Effector CD4-positive, alpha-beta T cell (primary cell): ENCODE measurements around the gene SUCLG1.
A peak's percentile ranks its signal among the peaks of the same experiment; 100 is the strongest.

Experiments used
- DNase-seq: peaks from one replicate; pipeline ENCODE4 v3.0.0-alpha.2; 2020

The SUCLG1 gene

DNA sequence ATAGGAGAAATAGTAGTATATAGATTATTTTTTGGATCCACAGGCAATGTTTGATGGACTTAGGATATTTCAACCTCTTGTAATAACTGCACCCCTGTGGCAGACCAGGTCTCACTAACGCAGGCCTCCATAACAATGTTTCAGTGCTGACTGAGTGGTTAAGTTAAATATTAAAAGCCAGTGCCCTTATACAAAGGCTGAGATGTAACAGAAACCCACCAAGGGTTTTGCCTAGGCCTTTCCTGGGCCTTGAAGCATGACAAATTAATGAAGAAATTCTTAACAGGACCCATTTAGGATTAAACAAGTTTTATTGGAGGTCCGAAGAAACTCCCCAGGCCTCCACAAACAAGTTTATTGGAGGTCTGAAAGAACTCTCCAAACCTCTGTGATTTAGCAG is 1.6 kb upstream of the SUCLG1 start:
- DNase-seq = no peak

DNA sequence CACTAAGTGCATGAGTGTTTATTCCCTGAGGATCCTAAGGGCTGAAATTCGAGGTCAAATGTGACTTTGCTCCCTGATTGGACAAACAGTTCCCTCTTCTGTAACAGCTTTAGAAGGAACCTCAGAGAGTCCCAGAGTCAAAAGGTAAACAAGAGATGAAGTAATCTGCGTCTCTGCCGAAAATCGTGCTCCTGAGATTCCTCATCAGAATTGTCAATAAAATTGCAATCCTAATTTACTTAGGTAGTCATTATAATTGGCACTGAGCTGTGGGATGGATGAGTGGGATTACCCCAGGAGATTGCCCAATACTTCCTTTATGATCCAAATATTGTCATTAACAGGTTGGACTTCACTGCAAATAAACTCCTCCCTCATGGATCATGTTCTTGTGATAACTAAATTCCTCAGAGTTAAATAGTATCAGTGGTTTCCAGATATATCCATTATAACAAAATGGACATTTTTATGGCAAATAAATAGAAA is 907 bp upstream of the SUCLG1 start:
- DNase-seq = no peak

DNA sequence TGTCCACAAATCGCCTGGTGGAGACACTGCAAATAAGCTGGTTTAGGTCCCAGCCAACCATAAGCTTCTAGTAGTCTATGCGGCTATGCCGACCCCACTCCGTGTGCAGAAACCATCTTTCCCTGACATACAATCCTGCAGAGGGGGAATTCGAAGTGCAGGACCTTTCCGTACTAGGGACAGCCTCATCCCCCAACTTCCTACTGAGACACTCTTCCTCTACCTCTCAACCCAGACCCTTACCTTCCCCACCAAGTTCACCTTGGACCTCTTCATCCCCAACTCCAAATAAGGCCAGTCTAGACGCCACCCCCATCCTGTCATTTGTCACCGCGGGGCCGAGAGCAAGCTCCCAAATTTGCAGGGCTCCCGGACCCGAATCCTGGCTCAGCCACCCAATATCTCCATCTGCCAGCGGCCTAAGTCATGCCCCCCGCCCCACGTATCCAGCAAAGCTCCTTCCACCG is 496 bp downstream of the SUCLG1 start:
- peak; percentile 4 for DNase-seq

DNA sequence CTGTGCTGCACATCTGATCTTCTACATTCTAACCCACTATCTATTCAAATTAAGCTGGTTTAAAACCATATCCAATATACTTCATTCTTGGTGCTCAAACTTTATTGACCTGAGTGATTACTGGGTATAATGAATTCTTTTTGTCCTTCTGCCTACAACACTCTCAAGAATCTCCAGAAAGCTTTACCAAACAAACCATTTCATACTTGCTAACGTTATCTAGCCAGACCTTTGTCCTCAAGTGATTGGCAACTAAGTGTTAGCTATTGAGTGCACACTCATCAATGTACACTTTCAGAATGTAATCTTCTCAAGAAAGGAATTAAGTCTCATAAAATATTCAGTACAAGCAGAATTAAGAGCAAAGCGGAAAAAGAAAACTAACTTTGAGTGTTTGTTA is 1.4 kb downstream of the SUCLG1 start:
- DNase-seq = no peak

DNA sequence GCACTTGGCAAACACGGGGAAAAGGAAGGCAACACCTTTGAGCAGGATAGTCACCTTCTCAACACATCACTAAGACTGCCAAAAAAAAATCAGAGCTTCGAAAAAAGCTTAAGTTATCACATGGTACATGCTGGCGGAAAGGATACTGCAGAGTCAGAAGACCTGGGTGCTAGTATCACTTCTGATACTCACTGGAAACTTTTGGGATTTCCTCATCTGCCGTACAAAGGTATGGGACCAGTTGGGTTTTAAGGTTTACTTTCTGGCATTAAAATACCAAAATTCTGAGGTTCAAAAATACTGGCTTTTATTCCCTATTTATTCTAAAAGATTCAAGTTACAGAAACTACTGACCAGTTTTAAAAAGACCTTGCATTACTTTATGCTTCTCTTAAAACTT is 2.9 kb downstream of the SUCLG1 start:
- DNase-seq = no peak

- DNase-seq = no peak
Observed at GRCh38 chr2:84454581-84454980, 4.5 kb downstream of the SUCLG1 start.

DNA sequence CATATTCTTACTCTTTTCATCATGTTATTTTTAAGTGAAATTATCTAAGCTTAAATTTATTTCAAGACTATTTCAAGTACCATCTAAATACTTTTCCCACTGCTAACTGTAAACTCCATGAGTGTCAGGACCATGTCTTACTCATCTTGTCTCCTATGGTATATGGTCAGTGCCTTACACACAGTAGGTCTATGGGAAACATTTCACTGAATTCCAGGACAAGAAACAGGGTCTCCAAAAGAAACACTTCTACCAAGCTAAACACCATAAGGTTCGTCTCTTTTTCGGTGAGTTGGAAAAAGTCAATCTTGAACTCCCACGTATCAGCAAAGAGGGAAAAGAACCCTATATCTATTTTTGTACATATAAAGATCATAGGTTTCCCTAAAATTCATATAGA is 6.5 kb downstream of the SUCLG1 start:
- no peak for DNase-seq

GRCh38 chr2:84451579-84451978 is 7.5 kb downstream of the SUCLG1 start:
- no peak for DNase-seq

DNA sequence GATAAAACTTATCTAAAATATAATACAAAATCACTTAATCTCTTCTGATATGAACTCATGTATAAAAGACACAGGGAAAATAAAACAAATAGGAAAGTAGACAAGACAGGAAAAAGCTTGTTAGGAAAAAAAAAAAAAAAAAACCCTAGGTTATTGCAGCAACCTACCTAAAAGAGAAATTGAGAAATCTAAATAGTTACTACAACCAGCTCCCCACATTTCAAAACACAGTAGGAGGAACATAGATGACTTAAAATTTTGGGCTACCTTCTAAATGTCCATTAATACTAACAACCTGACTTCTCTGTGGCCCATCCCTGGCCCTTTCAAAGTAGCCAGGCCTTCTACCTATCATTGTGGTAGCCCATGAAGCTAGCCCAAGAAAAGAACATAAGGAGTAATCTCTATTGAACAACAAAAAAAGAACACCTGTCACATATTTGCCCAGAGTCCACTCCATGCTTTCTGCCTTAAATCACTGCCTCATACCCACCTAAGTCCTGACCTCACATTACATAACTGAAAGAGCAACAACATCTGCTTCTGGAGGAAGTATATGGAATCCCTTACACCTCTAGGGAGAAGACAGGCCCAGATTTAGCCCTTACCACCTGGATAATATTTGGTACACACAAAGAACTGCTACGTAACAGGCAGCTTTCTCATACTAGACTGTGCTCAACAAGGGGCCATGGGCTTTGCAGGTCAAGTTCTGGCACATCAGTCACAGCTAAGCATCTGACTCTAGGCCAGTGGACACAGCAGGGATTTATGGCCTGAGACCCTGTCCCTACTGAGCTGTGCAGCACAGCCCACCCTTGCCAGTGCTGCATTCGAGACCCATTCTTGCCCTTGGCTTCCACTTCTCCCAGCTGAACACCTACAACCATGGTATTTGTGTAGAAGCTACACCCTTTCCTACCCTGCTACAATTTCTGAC is 8.5 kb downstream of the SUCLG1 start:
- no peak for DNase-seq

DNA sequence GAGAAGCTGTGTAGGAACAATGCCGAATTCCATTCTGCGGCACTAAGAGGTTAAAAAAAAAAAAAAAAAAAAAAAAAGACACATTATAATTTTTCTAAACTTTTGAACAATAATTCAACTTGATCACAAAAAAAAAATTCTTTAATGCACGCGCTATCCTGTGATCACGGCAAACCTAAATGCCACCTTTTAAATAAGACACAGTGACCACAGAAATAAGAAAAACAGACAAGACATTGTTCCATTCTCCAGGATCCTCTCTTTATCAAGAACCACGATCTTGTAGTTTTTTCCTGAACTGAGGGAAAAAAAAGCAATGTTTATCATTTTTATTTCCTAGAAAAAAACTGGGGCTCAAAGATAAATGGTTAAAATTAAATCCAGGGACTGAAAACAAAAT is 9.4 kb downstream of the SUCLG1 start:
- no peak for DNase-seq

DNA sequence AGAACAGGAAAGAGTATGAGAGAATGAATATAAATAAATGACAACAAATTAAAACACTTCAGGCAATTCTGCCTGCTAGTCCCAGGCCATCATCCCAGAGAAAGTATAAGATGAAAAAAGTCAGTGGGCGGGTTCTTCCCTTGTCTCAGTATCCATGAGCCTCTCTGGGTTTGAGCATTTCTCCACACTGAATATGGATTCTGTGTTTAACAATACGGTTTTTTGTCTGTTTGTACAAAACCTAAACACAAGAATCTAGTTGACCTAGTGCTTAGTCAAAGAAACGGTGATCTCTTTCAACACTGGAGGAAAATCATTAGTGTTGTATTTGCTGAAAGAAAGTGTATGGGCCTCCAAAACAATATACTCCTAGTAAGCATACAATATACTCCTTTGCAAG is 10.0 kb downstream of the SUCLG1 start:
- no peak for DNase-seq

GRCh38 chr2:84443477-84443876 is 15.6 kb downstream of the SUCLG1 start:
- DNase-seq = no peak

DNA sequence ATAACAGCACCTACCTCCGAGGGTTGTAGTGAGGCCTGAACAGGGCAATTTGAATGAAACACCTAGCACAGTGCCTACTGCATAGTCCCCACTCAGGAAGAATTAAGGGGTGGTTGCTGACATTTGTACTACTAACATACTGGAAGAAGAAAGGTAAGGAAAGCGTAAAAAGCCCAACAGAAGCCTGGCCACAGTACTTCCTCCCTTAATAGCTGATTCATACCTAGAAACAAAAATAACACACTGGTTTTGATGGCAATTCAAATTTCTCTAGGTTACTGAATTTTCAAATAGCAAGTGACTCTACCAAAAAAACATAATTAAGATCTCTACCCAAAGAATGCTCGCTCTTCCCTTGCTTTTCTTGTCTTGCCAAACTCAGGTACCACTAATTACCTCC is 16.2 kb downstream of the SUCLG1 start:
- DNase-seq = no peak

GRCh38 chr2:84441505-84441904 is 17.6 kb downstream of the SUCLG1 start:
- DNase-seq = no peak

GRCh38 chr2:84441036-84441435 is 18.0 kb downstream of the SUCLG1 start:
- no peak for DNase-seq

DNA sequence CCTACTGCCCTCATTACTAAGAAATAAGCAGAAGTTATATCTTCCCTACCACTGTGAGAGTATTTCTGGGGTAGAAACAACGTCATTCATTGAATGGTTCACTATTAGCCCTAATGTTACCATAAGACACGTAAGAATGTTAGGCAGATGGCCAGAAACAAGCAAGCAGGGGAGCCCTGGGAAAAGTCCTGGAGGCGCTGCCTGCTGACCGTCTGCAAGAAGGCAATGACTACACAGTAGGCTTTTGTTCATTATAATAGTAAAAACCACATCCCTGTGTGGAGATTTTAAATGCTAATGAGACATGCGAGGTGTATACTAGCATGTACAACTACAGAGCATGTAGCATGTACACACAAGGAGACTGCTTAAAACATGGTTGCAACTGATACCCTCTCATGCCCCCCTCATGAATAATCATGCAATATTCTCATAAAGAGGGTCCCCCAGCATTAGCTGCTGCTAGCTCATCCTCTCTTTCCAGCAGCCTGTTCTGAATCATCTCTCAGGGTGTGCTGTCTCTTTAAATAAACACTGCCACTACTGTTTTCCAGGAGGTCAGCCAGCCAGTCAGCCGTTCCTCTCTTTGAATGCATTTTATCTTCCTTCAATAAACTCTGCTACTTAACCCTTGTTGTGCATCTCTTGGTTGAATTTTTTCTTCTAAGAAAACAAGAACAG is 23.6 kb downstream of the SUCLG1 start:
- no peak for DNase-seq

DNA sequence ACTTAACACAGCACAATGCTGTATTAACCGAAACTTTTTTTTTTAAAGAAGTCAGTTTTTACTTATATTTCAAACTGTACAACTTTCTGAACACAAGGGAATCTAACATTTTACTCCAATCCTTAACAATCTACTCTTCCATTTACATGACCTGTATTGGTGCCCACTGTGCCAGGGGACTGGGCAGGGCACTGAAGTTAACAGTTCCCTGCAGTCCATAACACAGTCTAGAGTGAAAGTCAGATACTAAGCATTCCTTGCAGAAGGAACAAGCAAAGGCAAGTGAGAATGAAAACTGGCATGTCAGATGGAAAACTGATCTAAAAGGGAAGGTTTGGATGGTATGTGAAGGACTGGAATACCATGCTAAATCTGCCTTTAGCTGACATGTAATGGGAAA is 29.8 kb downstream of the SUCLG1 start:
- no peak for DNase-seq

- no peak for DNase-seq
Observed at GRCh38 chr2:84427235-84428138, 31.6 kb downstream of the SUCLG1 start.

- DNase-seq = no peak
Observed at GRCh38 chr2:84425310-84425709, 33.8 kb downstream of the SUCLG1 start.

DNA sequence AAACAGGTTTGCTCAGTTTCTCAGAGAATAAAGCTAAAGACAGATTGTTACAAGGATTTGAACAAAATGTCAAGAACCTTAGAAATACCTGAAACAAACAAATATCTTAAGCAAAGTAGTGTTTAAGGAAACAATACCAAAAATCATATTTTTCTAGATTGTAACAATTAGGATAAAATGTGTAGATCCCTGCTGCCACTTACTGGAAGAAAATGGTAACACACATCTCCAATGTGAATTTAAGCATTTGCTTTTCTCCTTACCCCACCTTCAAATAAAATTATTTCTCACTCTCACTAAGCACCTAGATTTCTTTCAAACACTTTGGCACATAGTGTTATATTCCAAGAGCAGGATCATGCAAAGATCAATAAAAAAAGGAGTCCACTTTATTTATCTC is 34.9 kb downstream of the SUCLG1 start:
- no peak for DNase-seq

GRCh38 chr2:84421791-84422190 is 37.3 kb downstream of the SUCLG1 start:
- DNase-seq = no peak

GRCh38 chr2:84421197-84421596 is 37.9 kb downstream of the SUCLG1 start:
- DNase-seq = no peak
